Body of pancreas (tissue), 4 donors: ENCODE measurements around the gene EML4.

Experiments used
- POLR2A ChIP-seq, 3 donors: fragments of 450-650 bp; IDR thresholded peaks; one replicate each; pipeline ENCODE4 v1.6.1; 2016; ENCODE audit warnings: antibody characterized with exemption in 3 of 3, mild to moderate bottlenecking in 2 of 3
- TF ChIP-seq, protein P1 (sequence below), 7 experiments: fragments of 450-650 bp in 4 of 7; fragments of 200-600 bp in 3 of 7; sonication (generic) in 3 of 7; IDR thresholded peaks; one replicate each; pipeline ENCODE4 v1.5.1; 2016 to 2019; ENCODE audit warnings: antibody characterized with exemption in 7 of 7

DNA sequence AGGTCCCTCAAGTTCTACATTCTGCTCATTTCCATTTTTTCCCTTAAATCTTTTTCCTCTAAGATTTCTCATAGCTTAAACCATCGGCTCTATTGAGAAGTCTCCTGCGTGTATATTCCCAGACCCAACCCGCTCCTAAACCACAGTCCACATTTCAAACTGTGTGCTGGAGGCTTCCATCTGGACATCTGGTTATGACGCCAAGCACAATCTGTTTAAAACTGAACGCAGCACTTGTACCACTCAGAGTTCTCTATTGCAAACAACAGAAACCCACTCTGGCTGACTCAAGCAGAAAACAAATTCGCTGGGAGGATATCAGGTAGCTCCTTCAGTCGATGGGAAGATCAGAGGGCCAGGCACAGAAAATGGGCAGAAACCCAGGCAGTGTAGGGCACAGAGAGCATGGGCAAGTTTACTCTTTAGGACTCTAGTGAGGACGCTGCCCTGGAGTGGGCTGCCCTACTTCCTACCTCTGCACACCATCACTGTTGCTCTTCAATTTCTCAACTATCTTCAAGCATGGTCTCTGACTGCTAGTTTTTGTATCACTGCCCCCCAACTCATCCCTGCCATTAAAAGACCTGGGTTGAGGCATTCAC, 5.6 kb upstream of the EML4 start:
- TF ChIP-seq, protein P1, sequence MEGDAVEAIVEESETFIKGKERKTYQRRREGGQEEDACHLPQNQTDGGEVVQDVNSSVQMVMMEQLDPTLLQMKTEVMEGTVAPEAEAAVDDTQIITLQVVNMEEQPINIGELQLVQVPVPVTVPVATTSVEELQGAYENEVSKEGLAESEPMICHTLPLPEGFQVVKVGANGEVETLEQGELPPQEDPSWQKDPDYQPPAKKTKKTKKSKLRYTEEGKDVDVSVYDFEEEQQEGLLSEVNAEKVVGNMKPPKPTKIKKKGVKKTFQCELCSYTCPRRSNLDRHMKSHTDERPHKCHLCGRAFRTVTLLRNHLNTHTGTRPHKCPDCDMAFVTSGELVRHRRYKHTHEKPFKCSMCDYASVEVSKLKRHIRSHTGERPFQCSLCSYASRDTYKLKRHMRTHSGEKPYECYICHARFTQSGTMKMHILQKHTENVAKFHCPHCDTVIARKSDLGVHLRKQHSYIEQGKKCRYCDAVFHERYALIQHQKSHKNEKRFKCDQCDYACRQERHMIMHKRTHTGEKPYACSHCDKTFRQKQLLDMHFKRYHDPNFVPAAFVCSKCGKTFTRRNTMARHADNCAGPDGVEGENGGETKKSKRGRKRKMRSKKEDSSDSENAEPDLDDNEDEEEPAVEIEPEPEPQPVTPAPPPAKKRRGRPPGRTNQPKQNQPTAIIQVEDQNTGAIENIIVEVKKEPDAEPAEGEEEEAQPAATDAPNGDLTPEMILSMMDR (IDR thresholded peaks at IDR 0.05) = no peak
- TF ChIP-seq POLR2A (IDR thresholded peaks at IDR 0.05) = no peak
